Right cardiac atrium (tissue), 5 donors: ENCODE results near the gene TIGD2. TPM values are rescaled to one million over a fixed set of nuclear protein-coding genes. Genes with fewer than 3 reads are reported as not detected.

Experiments
- ATAC-seq, 2 donors: fragments of 200-7000 bp; cut with Tn5 transposase; one replicate each; pipeline versions ENCODE4 v1.8.0 to v1.9.1; 2020; ENCODE audit warnings: moderate library complexity in 2 of 2, mild to moderate bottlenecking in 1 of 2
- DNase-seq, 3 donors: peaks; one replicate each; pipeline ENCODE4 v3.0.0-alpha.2; 2020
- H3K27ac ChIP-seq: one replicate; pipeline ENCODE4 v1.5.1; 2013; ENCODE audit warnings: mild to moderate bottlenecking, low read length, control low read depth, moderate library complexity
- H3K27me3 ChIP-seq: one replicate; pipeline ENCODE4 v1.6.1; 2013; ENCODE audit not compliant: control insufficient read depth, insufficient read depth
- H3K4me1 ChIP-seq: one replicate; pipeline ENCODE4 v1.6.1; 2013; ENCODE audit warnings: low read length; ENCODE audit not compliant: control insufficient read depth, insufficient read depth
- H3K4me3 ChIP-seq: one replicate; pipeline ENCODE4 v1.5.1; 2013; ENCODE audit warnings: low read length, control low read depth
- H3K9me3 ChIP-seq: one replicate; pipeline ENCODE4 v1.6.1; 2013; ENCODE audit warnings: low read length; ENCODE audit not compliant: control insufficient read depth
- WGBS: extraction: QIAGEN DNeasy Blood & Tissue Kit; methylation state at CpG from one replicate; pipeline ENCODE4 v1.1.7; 2013; 5-methylcytosine and 5-hydroxymethylcytosine counted together
- intact Hi-C, 4 donors: fragments of 100-400 bp; cut with DNase I; formaldehyde crosslinking; loops; one replicate each; pipeline versions ENCODE4 v1.11.0 to v1.14.0; 2022 to 2023
- polyA plus RNA-seq: library from polyadenylated mRNA; stranded (reverse); fragments of 200-250 nt; gene quantifications from one replicate; pipeline ENCODE4 v1.2.3, GENCODE V29; 2013
- total RNA-seq, 4 donors: library from RNA; stranded (reverse); fragmentation: NEBNext Ultra II Directional; extraction: Animal tissue kit (Norgen Biotek cat#: 25700); gene quantifications; one replicate each; pipeline ENCODE4 v1.2.1, GENCODE V29; 2021
- donor health status: healthy with polysubstance abuse.
- donor health status: DM: no; HTN: yes; CAD: no.
- donor health status: DM: no; HTN: no; CAD: no.
- donor health status: DM: no; HTN: yes; CAD: no; lungs with severe emphysema.
- donor health status: DM: yes; HTN: yes; CAD: no.

TIGD2 gene
- total and polyA plus RNA-seq, 5 donors = 1.3 to 2.8 (median 2.2) TPM

DNA sequence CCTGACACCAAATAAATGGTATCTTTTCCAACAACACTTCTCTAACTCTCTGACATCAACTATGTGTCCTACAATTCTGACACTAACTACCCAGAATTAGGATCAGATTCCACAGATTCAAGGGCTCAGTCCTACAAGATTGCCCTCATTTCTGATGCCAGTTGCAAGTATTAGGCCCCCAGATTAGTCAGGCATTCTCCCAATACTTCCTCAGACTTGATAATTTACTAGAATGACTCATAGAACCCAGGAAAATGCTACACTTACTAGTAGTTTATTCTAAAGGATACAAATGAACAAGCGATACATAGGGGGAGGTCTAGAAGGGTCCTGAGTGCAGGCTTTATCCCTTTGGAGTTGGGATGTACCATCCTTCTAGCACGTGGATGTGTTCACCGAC, 8.5 kb downstream of the TIGD2 start:
- Histone ChIP-seq H3K4me3 (no peak overlapping the region), H3K27me3 (no peaks in the 10 kb centered on the region), H3K27ac (no peak overlapping the region), H3K9me3 (no peaks in the 10 kb centered on the region), H3K4me1 (no peaks in the 10 kb centered on the region)
- WGBS = 96% methylated on average over 3 of the region's 3 CpGs
- intact Hi-C loops = no loop called here
- DNase-seq (no peak), ATAC-seq (no peak)

DNA sequence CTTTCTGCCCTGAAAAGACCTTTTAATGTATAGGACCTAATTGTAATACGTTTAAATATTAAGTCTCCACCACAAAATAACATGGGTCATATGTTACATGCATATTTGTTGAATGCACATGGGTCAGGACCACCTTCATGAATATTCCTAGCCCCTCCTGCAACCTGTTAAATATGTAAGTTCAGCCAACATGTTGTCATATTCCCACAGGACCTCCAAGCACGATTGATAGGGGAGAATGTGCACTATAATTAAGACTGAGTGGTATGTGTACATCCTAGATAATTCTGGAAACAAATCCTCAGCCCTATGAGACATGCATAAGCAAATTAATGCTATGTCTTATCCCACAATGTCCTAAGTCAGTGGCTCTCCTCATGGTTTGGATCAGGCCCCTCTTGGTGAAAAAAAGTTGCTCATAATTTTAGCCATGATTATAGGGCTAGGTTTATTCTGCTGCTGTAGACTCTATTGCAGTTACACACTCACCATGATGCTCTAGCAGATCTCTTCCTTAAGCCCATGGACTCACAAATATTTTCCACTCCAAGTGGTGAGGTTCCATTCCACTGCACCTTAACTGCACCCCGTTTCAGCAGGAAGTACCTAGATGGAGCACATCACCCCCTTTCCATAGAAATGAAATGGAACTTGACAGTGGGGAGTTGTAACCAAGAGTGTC, 10.2 kb downstream of the TIGD2 start:
- Histone ChIP-seq H3K9me3 (no peaks in the 10 kb centered on the region), H3K4me3 (no peak overlapping the region), H3K4me1 (no peaks in the 10 kb centered on the region), H3K27ac (no peak overlapping the region), H3K27me3 (no peaks in the 10 kb centered on the region)
- intact Hi-C loops = no loop called here
- no peak for DNase-seq
- ATAC-seq = no peak
- WGBS = 71% methylated on average over 3 of the region's 3 CpGs

GRCh38 chr4:89123451-89123851, 12.1 kb downstream of the TIGD2 start:
- ATAC-seq (no peak), DNase-seq (no peak)
- H3K4me1 ChIP-seq = no peaks in the 10 kb centered on the region
- H3K9me3 ChIP-seq = no peaks in the 10 kb centered on the region
- intact Hi-C loops = no loop called here
- H3K4me3 ChIP-seq = no peak overlapping the region
- H3K27me3 ChIP-seq = no peaks in the 10 kb centered on the region
- no peak overlapping the region for H3K27ac ChIP-seq
- 84% methylated on average over 5 of the region's 5 CpGs for WGBS

DNA sequence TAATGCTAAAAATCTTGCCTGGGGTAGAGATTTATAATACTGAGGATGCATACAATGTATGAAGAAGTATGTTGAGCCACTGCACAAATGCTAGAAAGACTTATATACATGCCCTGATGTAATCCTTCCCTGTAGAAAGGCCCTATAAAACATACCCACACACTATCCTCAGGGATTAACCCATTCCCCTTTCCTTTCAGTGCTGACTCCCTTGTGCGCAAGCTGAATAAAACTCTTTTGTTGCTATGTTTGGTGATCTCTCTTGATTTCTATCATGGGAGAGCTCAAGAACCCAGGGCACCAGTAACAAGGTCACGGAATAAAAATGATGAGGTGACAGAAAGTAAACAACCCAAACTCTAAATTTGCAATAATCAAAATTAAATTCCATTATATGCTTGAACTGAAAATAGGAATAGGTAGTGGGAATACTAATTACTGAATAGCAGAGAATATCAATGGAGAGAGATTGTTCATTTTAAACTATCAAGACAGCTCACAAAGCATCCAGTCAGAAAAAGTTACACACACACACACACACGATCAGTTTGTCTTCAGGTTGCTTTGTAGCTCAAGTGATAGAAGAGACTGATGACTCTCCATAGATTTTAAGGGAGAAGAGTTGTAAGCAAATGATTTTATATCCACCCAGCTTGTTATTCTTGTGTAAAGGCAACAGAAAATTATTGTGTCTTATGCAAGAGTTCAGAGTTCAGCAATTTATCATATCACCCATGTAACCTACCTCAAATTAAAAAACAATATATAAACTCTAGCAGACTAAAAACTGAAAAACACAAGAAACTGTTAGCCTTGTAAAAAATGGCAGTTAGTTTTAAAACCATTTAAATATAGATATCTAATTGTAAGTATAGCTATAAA, 14.8 kb downstream of the TIGD2 start:
- ATAC-seq (no peak), DNase-seq (no peak)
- Histone ChIP-seq H3K4me3 (no peak overlapping the region), H3K27me3 (no peaks in the 10 kb centered on the region), H3K27ac (no peak overlapping the region), H3K9me3 (no peaks in the 10 kb centered on the region), H3K4me1 (no peaks in the 10 kb centered on the region)
- intact Hi-C loops = no loop called here
- WGBS = 90% methylated on average over 3 of the region's 3 CpGs

DNA sequence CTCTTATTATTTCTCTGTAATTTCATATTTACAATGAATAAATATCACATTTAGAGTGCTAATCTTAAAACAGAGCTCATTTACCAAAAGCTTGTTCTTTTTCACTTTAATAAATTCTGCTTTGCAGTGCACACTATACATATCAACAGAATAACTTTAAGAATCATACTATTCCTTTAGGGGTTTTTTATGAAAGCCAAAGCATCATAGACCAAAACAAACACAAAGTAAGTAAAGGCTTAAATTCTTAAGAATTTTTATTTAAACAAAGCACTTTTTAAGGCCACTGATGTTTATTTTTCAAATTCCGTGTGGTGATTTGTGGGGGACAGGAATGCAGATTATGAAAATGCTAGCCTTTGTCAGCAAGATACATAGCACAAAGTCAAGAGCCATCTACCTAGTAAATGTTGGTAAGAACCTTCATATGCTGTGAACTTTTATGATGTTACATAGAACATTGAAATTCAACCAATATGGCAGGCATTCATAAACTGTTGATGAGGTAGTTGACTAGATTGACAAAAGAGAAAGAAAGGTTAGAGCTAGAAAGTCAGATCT, 17.8 kb downstream of the TIGD2 start:
- H3K4me1 ChIP-seq = no peaks in the 10 kb centered on the region
- no peak overlapping the region for H3K27ac ChIP-seq
- DNase-seq (no peak), ATAC-seq (no peak)
- no peak overlapping the region for H3K4me3 ChIP-seq
- no peaks in the 10 kb centered on the region for H3K9me3 ChIP-seq
- 84% methylated on average over 1 of the region's 1 CpG for WGBS
- intact Hi-C loops = no loop called here
- no peaks in the 10 kb centered on the region for H3K27me3 ChIP-seq

- DNase-seq = no peak
- peak; percentile 21 to 47 for ATAC-seq
- H3K4me3 ChIP-seq = no peak overlapping the region
- H3K4me1 ChIP-seq = no peaks in the 10 kb centered on the region
- WGBS = 48% methylated on average over 4 of the region's 4 CpGs
- intact Hi-C loops = no loop called here
- H3K27ac ChIP-seq = no peak overlapping the region
- H3K27me3 ChIP-seq = no peaks in the 10 kb centered on the region
- no peaks in the 10 kb centered on the region for H3K9me3 ChIP-seq
Observed at GRCh38 chr4:89134775-89135319, 23.5 kb downstream of the TIGD2 start.

GRCh38 chr4:89136525-89136924, 25.2 kb downstream of the TIGD2 start:
- DNase-seq (no peak), ATAC-seq (no peak)
- WGBS = 65% methylated on average over 3 of the region's 3 CpGs
- Histone ChIP-seq H3K27me3 (no peaks in the 10 kb centered on the region), H3K27ac (no peak overlapping the region), H3K9me3 (no peaks in the 10 kb centered on the region), H3K4me1 (no peaks in the 10 kb centered on the region), H3K4me3 (no peak overlapping the region)
- intact Hi-C loops = no loop called here

GRCh38 chr4:89137231-89137630, 25.9 kb downstream of the TIGD2 start:
- 95% methylated on average over 5 of the region's 5 CpGs for WGBS
- no peak overlapping the region for H3K27ac ChIP-seq
- no peaks in the 10 kb centered on the region for H3K4me1 ChIP-seq
- ATAC-seq (no peak), DNase-seq (no peak)
- H3K4me3 ChIP-seq = no peak overlapping the region
- intact Hi-C loops = no loop called here
- no peaks in the 10 kb centered on the region for H3K27me3 ChIP-seq
- H3K9me3 ChIP-seq = no peaks in the 10 kb centered on the region

GRCh38 chr4:89137695-89138094, 26.4 kb downstream of the TIGD2 start:
- H3K27me3 ChIP-seq = no peaks in the 10 kb centered on the region
- no peaks in the 10 kb centered on the region for H3K9me3 ChIP-seq
- ATAC-seq (no peak), DNase-seq (no peak)
- no peak overlapping the region for H3K27ac ChIP-seq
- 90% methylated on average over 12 of the region's 12 CpGs for WGBS
- no peaks in the 10 kb centered on the region for H3K4me1 ChIP-seq
- intact Hi-C loops = no loop called here
- H3K4me3 ChIP-seq = no peak overlapping the region

GRCh38 chr4:89140168-89140759, 28.9 kb downstream of the TIGD2 start:
- ATAC-seq (no peak), DNase-seq (no peak)
- no peaks in the 10 kb centered on the region for H3K9me3 ChIP-seq
- intact Hi-C loops = no loop called here
- 94% methylated on average over 6 of the region's 6 CpGs for WGBS
- no peaks in the 10 kb centered on the region for H3K27me3 ChIP-seq
- no peak overlapping the region for H3K27ac ChIP-seq
- H3K4me1 ChIP-seq = no peaks in the 10 kb centered on the region
- no peak overlapping the region for H3K4me3 ChIP-seq
